OCI-LY7 (cell line): ENCODE measurements around the gene GTF3C2.

Experiments
- CTCF ChIP-seq: fragments of 200-600 bp; sonication (generic); conservative IDR thresholded peaks from 2 replicates; pipeline ENCODE4 v1.5.1; 2014; ENCODE audit warnings: mild to moderate bottlenecking, antibody characterized with exemption, low read length, moderate library complexity, mixed read lengths
- EZH2phosphoT487 ChIP-seq: fragments of 200-600 bp; sonication (generic); IDR thresholded peaks from 2 replicates; pipeline ENCODE4 v1.6.1; 2018; ENCODE audit warnings: low read depth, borderline replicate concordance, mild to moderate bottlenecking, mixed run types, antibody characterized with exemption, low read length, moderate library complexity, mixed read lengths

- TF ChIP-seq CTCF (no peak), EZH2phosphoT487 (no peak)
Observed at GRCh38 chr2:27356382-27357181, at the start of gene GTF3C2.
